Measurements from ENCODE around the gene SEBOX.

DNA sequence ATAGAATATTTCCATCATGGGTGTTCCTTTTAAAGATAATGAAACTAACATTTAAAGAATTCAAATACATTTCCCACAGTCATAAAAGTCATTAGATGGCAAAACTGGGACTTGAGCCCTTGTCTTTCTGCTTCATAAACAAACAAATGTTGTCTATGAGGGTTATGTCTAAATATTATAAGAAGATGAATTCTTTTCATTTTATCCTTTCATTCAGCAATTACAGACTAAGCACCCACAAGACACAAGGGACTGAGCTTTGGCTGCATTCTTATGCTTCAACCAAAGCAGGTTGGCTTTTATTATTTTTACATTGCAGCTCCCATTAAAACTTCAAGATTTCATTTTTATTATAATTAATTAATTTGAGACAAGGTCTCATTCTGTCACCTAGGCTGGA lies 21.4 kb upstream of the SEBOX start:
- no peak for TF ChIP-seq CTCF (IDR thresholded peaks at IDR 0.05; ENCODE audit: low read depth, low read length, poor library complexity, severe bottlenecking)
- no peak for TF ChIP-seq EZH2phosphoT487 (IDR thresholded peaks at IDR 0.05; ENCODE audit: borderline replicate concordance, low read length)

Measured in DOHH2 (cell line).